Body of pancreas (tissue), 4 donors: ENCODE data around the gene KYNU. TPM values are rescaled to one million over a fixed set of nuclear protein-coding genes. Genes with fewer than 3 reads are reported as not detected.

Experiments
- ATAC-seq: fragments of 150-250 bp; one replicate; pipeline ENCODE4 v1.9.1; 2016
- DNase-seq, 4 donors: peaks; one replicate each; pipeline ENCODE4 v3.0.0-alpha.2; 2019
- H3K27ac ChIP-seq, 4 donors: fragments of 200-600 bp; sonication (generic); 1 replicate in 3 of 4; 2 replicates in 1 of 4; pipeline versions ENCODE4 v1.5.1 to v1.6.1; 2016 to 2019; ENCODE audit warnings: mild to moderate bottlenecking in 1 of 4, mixed read lengths in 1 of 4, moderate library complexity in 1 of 4
- H3K27me3 ChIP-seq, 2 donors: fragments of 200-600 bp; sonication (generic); one replicate each; pipeline ENCODE4 v1.6.0; 2016; ENCODE audit warnings: mild to moderate bottlenecking in 1 of 2
- H3K36me3 ChIP-seq, 2 donors: fragments of 200-600 bp; sonication (generic); replicated peaks in 1 of 2; 2 replicates each; pipeline ENCODE4 v1.5.1; 2016; ENCODE audit warnings: low read depth in 2 of 2; ENCODE audit not compliant: insufficient read depth in 1 of 2
- H3K4me1 ChIP-seq: fragments of 200-600 bp; sonication (generic); one replicate; pipeline ENCODE4 v1.6.0; 2016
- H3K4me3 ChIP-seq, 2 donors: fragments of 200-600 bp; sonication (generic); 1 replicate in 1 of 2; 2 replicates in 1 of 2; pipeline ENCODE4 v1.5.1; 2016 to 2019
- H3K9me3 ChIP-seq, 3 donors: fragments of 200-600 bp; sonication (generic); 1 replicate in 2 of 3; 2 replicates in 1 of 3; pipeline ENCODE4 v1.5.1; 2016
- CTCF ChIP-seq, 7 experiments: fragments of 450-650 bp in 4 of 7; fragments of 200-600 bp in 3 of 7; sonication (generic) in 3 of 7; IDR thresholded peaks; one replicate each; pipeline ENCODE4 v1.5.1; 2016 to 2019; ENCODE audit warnings: antibody characterized with exemption in 7 of 7
- POLR2A ChIP-seq, 3 donors: fragments of 450-650 bp; IDR thresholded peaks; one replicate each; pipeline ENCODE4 v1.6.1; 2016; ENCODE audit warnings: antibody characterized with exemption in 3 of 3, mild to moderate bottlenecking in 2 of 3
- WGBS, 2 donors: methylation state at CpG; one replicate each; pipeline ENCODE4 v1.1.5; 2017; 5-methylcytosine and 5-hydroxymethylcytosine counted together
- intact Hi-C: fragments of 100-400 bp; cut with DNase I; formaldehyde crosslinking; loops from one replicate; pipeline ENCODE4 v1.15.1; 2023
- total RNA-seq, 2 donors: library from RNA; depleted of rRNA; stranded (reverse); fragments of >200 nt; gene quantifications; one replicate each; pipeline ENCODE4 v1.1.0, GENCODE V29; 2016

KYNU gene
- total RNA-seq, 2 donors from 2014 or later, result 0.33 to 0.78 TPM

GRCh38 chr2:142973160-142973821 is 95.8 kb downstream of the KYNU start:
- Histone ChIP-seq H3K27ac (no peak overlapping the region), H3K36me3 (no peaks in the 10 kb centered on the region), H3K4me3 (no peak overlapping the region), H3K4me1 (no peaks in the 10 kb centered on the region), H3K27me3 (no peaks in the 10 kb centered on the region), H3K9me3 (no peaks in the 10 kb centered on the region)
- 64 to 68% methylated on average over 4 of the region's 4 CpGs for WGBS, 2 donors
- intact Hi-C loops, result no loop called here
- ATAC-seq, result no peak
- DNase-seq, result no peak
- TF ChIP-seq POLR2A (IDR thresholded peaks at IDR 0.05), result no peak
- TF ChIP-seq CTCF (IDR thresholded peaks at IDR 0.05), result no peak

DNA sequence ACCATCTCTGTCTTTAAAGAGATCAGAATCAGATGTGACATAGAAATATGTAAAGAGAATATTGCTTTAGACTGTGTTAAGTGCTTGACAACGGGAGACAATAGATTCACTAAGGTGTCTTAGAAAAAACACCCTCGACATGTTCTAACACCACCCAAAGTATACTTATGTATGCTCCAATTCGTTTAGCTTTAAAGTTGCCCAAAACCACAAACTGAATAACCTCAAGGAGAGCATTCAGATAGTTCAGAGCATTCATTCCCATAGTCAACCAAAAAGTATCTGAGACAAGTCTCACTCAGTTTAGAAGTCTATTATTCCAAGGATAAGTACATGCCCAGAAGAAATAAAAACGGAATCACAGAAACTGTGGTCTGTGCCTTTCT is 96.4 kb downstream of the KYNU start:
- no peaks in the 10 kb centered on the region for H3K4me1 ChIP-seq
- ATAC-seq (no peak), DNase-seq (no peak)
- intact Hi-C loops, result no loop called here
- H3K4me3 ChIP-seq, result no peak overlapping the region
- H3K27ac ChIP-seq, result peak overlapping the region in 1 of 4 donors; percentile 9
- no peaks in the 10 kb centered on the region for H3K9me3 ChIP-seq
- WGBS, 2 donors, result 38 to 40% methylated on average over 4 of the region's 4 CpGs
- H3K36me3 ChIP-seq, result no peaks in the 10 kb centered on the region
- no peaks in the 10 kb centered on the region for H3K27me3 ChIP-seq
- no peak for TF ChIP-seq CTCF (IDR thresholded peaks at IDR 0.05)
- no peak for TF ChIP-seq POLR2A (IDR thresholded peaks at IDR 0.05)

- ATAC-seq (no peak), DNase-seq (no peak)
- H3K4me1 ChIP-seq, result no peaks in the 10 kb centered on the region
- H3K36me3 ChIP-seq, result no peaks in the 10 kb centered on the region
- no peaks in the 10 kb centered on the region for H3K27me3 ChIP-seq
- no peaks in the 10 kb centered on the region for H3K9me3 ChIP-seq
- peak overlapping the region in 1 of 4 donors; percentile 9 for H3K27ac ChIP-seq
- intact Hi-C loops, result no loop called here
- TF ChIP-seq CTCF (IDR thresholded peaks at IDR 0.05) (no peak), POLR2A (IDR thresholded peaks at IDR 0.05) (no peak)
- WGBS, 2 donors, result 50 to 51% methylated on average over 3 of the region's 3 CpGs
- no peak overlapping the region for H3K4me3 ChIP-seq
Observed at GRCh38 chr2:142974288-142975024, 97.0 kb downstream of the KYNU start.

- TF ChIP-seq POLR2A (IDR thresholded peaks at IDR 0.05), result no peak
- TF ChIP-seq CTCF (IDR thresholded peaks at IDR 0.05), result no peak
- no peaks in the 10 kb centered on the region for H3K27me3 ChIP-seq
- 56 to 82% methylated on average over 1 of the region's 1 CpG for WGBS, 2 donors
- no peaks in the 10 kb centered on the region for H3K9me3 ChIP-seq
- no peaks in the 10 kb centered on the region for H3K4me1 ChIP-seq
- H3K27ac ChIP-seq, result no peak overlapping the region
- DNase-seq (no peak), ATAC-seq (no peak)
- intact Hi-C loops, result no loop called here
- H3K4me3 ChIP-seq, result no peak overlapping the region
- no peaks in the 10 kb centered on the region for H3K36me3 ChIP-seq
Observed at GRCh38 chr2:142975239-142975638, 97.8 kb downstream of the KYNU start.
